Measurements from ENCODE around the gene CHD6. TPM values are rescaled to one million over a fixed set of nuclear protein-coding genes. Genes with fewer than 3 reads are reported as not detected.

Gene CHD6
- total and polyA plus RNA-seq, 12 donors = 9.2 to 56.8 (median 41.7) TPM

DNA sequence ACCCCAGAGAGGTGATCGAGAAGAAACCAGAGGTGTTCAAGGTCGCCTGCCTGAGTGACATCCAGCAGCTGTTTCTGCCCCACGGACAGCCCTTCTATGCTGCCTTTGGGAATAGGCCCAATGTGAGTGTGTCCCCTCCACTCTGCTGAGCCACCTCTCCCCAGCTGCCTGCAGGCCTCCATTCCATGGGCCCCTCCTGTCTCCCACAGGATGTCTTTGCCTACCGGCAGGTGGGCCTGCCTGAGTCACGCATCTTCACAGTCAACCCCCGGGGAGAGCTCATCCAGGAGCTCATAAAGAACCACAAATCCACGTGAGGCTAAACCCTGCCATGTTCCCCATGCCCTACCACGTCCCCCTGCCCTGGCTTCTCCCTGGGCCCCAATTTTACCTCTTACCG is 259.9 kb downstream of the CHD6 start:
- H3K4me1 ChIP-seq (replicated peaks in 1 of 2) = no peaks in the 10 kb centered on the region
- intact Hi-C loops (cut with DNase I) = no loop called here
- TF ChIP-seq, protein P1, sequence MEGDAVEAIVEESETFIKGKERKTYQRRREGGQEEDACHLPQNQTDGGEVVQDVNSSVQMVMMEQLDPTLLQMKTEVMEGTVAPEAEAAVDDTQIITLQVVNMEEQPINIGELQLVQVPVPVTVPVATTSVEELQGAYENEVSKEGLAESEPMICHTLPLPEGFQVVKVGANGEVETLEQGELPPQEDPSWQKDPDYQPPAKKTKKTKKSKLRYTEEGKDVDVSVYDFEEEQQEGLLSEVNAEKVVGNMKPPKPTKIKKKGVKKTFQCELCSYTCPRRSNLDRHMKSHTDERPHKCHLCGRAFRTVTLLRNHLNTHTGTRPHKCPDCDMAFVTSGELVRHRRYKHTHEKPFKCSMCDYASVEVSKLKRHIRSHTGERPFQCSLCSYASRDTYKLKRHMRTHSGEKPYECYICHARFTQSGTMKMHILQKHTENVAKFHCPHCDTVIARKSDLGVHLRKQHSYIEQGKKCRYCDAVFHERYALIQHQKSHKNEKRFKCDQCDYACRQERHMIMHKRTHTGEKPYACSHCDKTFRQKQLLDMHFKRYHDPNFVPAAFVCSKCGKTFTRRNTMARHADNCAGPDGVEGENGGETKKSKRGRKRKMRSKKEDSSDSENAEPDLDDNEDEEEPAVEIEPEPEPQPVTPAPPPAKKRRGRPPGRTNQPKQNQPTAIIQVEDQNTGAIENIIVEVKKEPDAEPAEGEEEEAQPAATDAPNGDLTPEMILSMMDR (IDR thresholded peaks at IDR 0.05) = no peak
- TF ChIP-seq POLR2A (IDR thresholded peaks at IDR 0.05) = no peak
- no peak overlapping the region for H3K27ac ChIP-seq
- DNase-seq = no peak
- no peaks in the 10 kb centered on the region for H3K27me3 ChIP-seq
- no peaks in the 10 kb centered on the region for H3K9me3 ChIP-seq (replicated peaks in 1 of 3)
- WGBS, 4 donors = 89 to 97% (median 93%) methylated on average over 7 to 9 of the region's 9 CpGs
- no peaks in the 10 kb centered on the region for H3K36me3 ChIP-seq (replicated peaks in 1 of 2)
- H3K4me3 ChIP-seq = no peak overlapping the region

DNA sequence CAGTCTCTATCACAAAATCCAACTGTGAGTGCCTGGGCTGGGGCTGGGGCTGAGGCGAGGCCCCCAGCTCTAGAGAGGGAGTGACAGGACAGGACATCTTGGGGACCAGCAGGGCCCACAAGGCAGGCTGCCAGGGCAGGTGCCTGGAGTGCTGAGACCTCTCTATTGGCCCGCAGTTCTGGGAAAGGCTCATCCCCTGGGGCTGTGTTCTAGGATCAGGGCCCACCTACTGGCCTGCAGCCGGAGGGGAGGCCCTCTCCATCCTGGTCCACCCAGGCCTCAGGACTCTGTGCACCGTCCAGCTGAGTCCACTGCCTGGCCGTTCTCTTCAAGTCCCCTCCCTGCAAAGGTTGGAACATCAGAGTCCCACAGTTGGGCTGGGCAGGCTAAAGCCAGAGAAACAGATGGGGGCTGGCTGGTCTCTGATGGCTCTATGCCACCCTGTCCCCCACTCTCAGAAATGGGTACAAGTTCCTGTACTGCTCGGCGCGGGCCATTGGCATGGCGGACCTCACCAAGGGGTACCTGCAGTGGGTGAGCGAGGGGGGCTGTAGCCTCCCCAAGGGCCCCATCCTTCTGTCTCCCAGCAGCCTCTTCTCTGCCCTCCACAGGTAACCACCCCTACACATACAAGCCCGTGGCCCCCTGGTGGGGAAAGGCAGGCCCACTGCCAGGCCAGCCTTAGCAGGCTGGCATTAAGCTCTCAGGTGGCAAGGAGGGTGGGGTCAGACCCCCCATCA is 260.6 kb downstream of the CHD6 start:
- no peak overlapping the region for H3K27ac ChIP-seq
- no peaks in the 10 kb centered on the region for H3K36me3 ChIP-seq (replicated peaks in 1 of 2)
- TF ChIP-seq, protein P1 (IDR thresholded peaks at IDR 0.05) = no peak
- TF ChIP-seq POLR2A (IDR thresholded peaks at IDR 0.05) = no peak
- no peaks in the 10 kb centered on the region for H3K9me3 ChIP-seq (replicated peaks in 1 of 3)
- WGBS, 4 donors = 90 to 93% (median 91%) methylated on average over 3 to 11 of the region's 11 CpGs
- no peak overlapping the region for H3K4me3 ChIP-seq
- no peak for DNase-seq
- no peaks in the 10 kb centered on the region for H3K27me3 ChIP-seq
- H3K4me1 ChIP-seq (replicated peaks in 1 of 2) = no peaks in the 10 kb centered on the region
- intact Hi-C loops (cut with DNase I) = no loop called here

DNA sequence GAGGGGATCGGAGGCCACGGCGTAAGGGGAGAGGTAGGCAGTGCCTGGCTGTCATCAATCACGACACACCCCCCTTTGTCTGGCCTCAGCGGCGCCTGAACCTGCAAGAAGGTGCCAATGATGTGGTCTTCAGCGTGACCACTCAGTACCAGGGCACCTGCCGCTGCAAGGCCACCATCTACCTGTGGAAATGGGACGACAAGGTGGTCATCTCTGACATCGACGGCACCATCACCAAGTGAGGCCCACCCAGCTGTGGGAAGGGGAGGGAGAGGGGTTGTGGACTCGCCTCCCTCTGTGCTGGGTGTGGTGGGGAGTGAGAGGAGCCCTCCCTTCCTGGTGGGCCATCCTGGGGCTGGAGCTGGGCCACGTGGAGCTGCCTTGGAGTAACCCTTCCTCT is 261.2 kb downstream of the CHD6 start:
- H3K27me3 ChIP-seq = no peaks in the 10 kb centered on the region
- intact Hi-C loops (cut with DNase I) = no loop called here
- no peak overlapping the region for H3K4me3 ChIP-seq
- no peak for DNase-seq
- H3K36me3 ChIP-seq (replicated peaks in 1 of 2) = no peaks in the 10 kb centered on the region
- no peak overlapping the region for H3K27ac ChIP-seq
- 83 to 93% (median 91%) methylated on average over 9 to 13 of the region's 13 CpGs for WGBS, 4 donors
- no peaks in the 10 kb centered on the region for H3K9me3 ChIP-seq (replicated peaks in 1 of 3)
- TF ChIP-seq, protein P1 (IDR thresholded peaks at IDR 0.05) = no peak
- no peak for TF ChIP-seq POLR2A (IDR thresholded peaks at IDR 0.05)
- H3K4me1 ChIP-seq (replicated peaks in 1 of 2) = no peaks in the 10 kb centered on the region

DNA sequence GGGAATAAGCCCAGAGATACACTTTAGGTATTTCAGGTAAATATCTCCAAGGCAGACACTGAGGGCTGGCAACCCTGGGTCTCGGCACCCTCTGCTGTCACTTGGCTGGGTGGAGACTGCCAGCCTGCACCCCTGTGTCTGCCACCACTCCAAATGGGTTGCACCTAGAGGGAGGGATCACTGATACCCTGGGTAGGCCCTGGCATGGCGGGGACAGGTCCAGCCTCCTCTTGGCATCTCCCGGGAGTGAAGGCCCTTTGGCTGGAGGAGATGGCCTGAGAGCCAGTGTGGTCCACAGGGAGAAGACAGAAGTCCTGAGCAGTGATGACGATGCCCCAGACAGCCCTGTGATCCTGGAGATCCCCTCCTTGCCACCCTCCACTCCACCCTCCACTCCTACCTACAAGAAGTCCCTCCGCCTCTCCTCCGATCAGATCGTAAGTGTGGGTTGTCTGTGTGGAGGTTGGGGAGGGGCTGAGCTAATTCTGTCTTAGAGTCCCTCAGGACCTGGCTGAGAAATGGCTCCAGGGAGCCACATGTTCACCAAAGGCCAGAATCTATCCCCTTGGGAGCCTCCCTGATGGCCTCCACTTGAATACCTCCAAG is 262.5 kb downstream of the CHD6 start:
- H3K27me3 ChIP-seq = no peaks in the 10 kb centered on the region
- TF ChIP-seq, protein P1 (IDR thresholded peaks at IDR 0.05) = no peak
- no peak for TF ChIP-seq POLR2A (IDR thresholded peaks at IDR 0.05)
- no peaks in the 10 kb centered on the region for H3K4me1 ChIP-seq (replicated peaks in 1 of 2)
- intact Hi-C loops (cut with DNase I) = no loop called here
- DNase-seq = no peak
- H3K36me3 ChIP-seq (replicated peaks in 1 of 2) = no peaks in the 10 kb centered on the region
- H3K4me3 ChIP-seq = no peak overlapping the region
- no peaks in the 10 kb centered on the region for H3K9me3 ChIP-seq (replicated peaks in 1 of 3)
- H3K27ac ChIP-seq = no peak overlapping the region
- WGBS, 4 donors = 95 to 100% (median 97%) methylated on average over 5 to 7 of the region's 7 CpGs

All from adrenal gland (tissue), 12 donors.